COR-L47 (cell line): ENCODE measurements around the gene PUSL1.
"Not testable (repeated sequence)": the region's sequence is repeated elsewhere in the genome, so short reads cannot be mapped to it uniquely, and the experiment has no call there.

Experiments
- DNase-seq: peaks from one replicate; lab custom pipeline; 2025; lab: John Stamatoyannopoulos, UW

PUSL1 gene

DNA sequence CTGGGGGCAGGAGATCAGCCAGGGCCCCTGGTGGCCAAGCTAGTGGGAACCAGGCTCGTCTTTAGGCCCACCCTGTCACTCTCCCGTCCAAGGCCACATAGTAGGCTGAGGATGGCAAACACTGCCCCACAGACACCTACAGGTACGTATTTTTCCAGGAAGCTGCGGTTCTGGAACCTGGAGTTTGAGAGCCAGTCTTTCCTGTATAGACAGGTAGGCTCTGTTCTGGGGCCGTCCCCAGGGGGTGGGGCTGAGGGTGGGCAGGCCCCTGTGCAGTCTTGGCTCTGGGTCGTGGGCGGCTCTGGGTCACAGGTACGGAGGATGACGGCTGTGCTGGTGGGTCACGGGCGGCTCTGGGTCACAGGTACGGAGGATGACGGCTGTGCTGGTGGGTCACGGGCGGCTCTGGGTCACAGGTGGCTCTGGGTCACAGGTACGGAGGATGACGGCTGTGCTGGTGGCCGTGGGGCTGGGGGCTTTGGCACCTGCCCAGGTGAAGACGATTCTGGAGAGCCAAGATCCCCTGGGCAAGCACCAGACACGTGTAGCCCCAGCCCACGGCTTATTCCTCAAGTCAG is 2.2 kb downstream of the PUSL1 start:
- no peak for DNase-seq

DNA sequence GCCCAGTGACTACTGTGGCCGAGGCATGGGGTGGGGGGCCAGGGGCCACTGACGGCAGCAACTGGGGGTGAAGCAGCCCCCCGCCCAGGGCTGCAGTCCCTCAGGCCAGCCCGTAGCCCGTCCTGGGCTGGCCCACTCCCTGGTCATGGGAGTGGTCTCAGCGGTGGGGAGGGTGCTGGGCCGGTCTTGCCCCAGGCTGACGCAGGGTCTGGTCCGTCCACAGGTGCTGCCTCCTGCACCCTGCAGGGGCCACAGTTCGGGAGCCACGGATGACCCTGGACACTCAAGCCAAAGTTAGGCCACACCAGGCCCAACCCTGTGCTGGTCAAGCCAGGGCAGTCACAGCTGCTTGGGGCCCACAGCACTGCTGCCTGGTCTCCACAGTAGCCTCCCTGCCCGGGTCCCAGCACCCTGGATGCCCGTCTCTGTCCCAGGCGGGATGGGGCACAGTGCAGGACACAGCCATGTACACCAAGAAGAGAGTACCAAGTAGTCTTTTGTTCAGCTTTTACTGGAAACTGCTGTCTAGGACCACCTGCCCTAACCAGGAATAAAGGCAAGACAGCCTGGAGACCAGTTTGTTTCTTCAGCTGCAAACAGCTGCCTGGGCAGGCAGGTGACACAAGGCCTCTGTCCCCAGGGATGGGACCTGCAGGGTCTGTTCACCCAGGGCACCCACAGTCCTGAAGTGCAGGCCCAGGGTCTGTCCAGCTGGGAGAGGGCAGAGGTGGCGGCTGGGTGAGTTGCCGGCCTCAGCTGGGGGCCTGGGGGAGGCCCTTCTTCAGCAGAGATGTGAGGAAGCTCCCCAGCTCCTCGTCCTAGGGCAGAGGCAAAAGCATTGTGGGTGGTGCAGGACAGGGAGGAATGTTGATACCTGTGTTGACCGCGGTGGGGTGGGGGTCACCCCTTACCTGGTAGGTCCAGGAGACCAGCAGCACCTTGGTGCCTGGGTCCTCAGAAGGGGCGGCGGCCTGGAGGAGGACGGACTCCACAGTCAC is 3.0 kb downstream of the PUSL1 start:
- no peak for DNase-seq

DNA sequence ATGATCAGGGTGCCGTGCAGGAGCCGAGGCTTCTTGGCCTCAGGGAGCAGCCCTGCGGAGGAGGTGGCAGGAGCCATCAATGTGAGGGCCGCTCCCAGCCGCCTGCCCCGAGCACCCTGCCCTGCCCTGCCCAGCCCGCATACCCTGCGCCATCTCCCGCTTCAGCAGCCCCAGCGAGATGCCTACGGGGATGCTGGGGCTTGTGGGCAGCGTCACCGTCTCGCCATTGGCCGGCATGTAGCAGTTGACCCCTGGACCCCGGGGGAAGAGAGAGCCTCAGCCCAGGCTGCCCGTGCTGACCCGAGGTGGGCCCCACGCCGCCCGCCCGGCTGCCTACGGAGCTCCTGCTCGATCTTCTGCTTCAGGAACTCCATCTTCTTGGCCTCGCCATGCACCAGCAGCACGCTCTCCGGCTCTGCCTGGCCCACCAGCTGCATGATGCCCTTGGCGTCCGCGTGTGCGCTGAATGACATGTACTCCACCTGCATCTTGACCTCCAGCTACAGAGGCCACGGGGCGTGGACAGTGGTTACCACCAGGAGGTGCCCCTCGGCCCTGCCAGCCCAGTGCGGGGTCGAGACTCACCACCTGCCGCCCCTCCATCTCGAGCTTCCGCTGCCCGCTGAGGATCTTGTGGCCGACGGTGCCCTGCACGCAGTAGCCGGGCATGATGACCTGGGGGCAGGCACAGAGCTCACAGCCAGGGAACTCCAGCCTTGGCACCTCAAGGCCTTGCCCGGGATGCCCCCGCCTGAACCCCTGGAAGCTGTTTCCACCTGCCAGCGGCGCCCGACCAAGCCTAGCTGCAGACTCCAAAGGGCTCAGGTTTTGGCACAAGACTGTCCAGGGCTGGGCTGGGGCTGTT is 4.3 kb downstream of the PUSL1 start:
- no peak for DNase-seq

DNA sequence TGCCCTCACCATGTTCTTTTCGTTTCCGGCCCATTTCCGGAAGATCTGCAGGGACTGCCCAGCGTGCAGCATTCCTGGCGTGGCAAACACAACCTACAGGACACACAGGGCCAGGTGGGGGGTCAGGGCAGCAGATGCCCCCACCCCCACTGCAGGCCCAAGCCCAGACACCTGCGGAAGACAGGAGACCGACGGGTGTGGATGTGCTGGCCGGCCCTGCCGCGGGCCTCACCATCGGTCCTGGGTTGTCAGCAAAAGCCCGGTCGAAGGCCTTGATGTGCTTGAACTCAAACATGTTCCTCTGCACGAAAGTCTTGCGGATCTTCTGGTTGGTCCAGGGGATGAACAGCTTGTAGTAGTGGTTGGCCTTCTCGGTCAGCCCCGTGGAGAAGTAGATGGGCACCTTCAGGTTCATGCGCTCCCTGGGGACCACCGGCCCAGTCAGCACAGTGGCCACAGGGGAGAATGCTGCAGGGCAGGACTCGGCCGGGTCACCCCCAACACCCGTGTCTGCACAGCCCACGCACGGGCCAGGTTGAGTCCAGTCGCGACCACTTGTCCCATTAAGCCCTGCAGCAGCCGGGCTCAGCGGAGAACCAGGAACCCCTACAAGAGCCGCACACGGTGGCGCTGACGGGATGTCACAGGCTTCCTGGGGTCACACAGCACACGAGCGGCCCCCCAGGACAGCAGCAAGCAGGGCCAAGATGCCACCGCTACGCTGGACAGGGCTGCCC is 5.3 kb downstream of the PUSL1 start:
- DNase-seq = no peak

DNA sequence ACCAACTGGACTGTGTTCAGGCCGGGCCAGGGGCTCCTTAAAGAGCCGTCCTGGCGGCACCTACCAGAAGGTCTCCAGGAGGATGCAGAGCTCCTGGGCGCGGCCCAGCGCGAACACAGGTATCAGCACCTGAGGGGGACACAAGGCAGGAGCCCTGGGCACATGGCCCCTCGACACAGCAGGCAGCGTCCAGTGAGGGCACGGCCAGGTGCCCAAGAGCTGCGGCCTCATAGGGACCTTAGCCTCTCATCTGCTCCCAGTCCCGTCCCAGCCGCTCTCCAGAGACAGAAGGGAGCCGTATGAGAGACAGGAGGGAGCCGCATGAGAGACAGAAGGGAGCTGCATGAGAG is 5.8 kb downstream of the PUSL1 start:
- DNase-seq = no peak

DNA sequence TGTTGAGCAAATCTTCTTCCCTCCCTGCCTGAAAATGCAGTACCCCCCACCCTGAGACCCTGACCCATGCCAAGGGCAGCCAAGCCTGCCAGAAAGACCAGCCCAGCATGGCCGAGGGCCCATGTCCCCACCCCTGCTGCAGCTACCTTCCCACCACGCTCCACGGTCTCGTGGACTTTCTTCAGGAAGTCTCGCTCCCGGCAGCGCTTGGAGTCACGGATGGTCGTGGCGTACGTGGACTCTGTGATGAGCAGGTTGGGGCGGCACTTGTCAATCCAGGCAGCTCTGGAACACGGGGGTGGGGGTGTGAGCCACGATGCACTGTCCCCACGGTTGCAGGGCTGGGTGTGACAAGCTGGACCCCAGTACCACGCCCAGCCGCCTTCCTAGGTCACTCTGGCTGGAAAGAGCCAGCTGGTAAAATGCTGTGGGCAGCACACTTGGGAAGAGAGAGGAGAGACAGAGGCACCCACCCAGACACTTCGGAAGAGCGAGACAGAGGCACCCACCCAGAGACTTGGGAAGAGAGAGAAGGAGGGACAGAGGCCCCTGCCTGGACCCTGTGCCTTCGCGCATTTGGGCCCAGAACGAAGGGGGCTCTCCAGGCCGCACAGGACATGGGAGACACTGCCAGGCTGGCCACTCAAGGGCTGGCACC is 6.4 kb downstream of the PUSL1 start:
- no peak for DNase-seq

DNA sequence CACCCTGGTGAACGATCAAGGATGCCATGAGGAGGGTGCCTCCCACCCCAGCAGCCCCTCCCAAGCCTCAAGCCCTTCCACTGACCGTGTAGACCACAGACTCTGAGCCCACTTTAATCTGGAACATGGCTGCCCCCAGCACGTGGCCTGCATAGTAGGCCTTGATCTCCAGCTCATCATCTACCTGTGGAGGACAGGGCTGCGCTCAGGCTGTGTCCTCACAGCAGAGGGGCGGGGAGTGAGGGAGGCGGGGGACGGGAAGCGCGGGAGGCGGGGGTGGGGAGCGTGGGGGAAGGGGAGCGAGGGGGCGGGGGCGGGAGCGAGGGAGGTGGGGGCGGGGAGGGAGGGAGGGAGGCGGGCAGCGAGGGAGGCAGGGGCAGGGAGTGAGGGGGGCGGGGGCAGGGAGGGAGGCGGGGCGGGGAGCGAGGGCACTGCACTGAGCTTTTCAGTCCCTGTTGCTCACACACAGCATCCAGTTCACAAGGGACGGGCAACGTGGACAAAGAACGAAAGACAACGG is 7.1 kb downstream of the PUSL1 start:
- DNase-seq = no peak

DNA sequence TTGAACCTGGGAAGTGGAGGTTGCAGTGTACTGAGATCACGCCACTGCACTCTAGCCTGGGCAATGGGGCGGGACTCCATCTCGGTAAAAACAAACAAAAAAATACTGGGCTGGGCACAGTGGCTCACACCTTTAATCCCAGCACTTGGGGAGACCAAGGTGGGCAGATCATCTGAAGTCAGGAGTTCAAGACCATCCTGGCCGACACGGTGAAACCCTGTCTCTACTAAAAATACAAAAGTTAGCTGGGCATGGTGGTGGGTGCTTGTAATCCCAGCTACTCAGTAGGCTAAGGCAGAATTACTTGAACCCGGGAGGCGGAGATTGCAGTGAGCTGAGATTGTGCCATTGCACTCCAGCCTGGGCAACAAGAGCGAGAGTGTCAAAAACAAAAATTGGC is 7.8 kb downstream of the PUSL1 start:
- DNase-seq = not testable (repeated sequence)

DNA sequence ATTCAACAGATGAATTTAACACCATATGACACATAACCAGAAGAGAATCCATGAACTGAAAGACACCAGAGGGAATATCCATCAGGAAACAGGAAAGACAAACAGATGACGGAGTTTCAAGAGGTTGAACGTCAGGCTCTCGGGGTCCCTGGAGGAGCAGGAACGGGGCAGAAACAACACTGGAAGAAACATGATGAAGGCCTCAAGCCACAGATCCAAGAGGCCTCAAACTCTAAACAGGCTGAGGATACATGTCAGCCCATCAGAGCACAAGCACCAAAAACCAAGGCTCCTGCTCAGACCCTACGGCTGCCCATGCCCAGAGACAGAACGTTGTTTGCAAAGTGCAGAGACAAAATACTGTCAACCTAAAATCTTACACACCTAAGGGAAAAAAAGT is 9.0 kb downstream of the PUSL1 start:
- no peak for DNase-seq

DNA sequence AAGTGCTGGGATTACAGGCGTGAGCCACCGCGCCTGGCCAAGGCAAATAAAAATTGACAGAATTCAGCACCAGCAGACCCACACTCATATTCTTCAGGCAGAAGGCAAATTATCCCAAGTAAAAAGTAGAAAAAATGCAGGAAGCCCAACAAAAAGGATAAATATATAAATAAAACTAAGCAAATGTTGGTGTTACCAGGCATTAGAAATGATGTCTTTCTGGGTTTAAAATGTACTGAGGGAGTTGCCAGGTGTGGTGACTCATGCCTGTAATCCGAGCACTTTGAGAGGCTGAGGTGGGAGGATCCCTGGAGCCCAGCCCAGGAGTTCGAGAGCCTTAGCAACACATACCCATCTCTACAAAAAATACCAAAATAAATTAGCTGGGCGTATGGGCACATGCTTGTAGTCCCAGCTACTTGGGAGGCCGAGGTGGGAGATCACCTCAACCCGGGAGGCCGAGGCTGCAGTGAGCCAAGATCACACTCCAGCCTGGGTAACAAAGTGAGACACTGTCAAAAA is 9.8 kb downstream of the PUSL1 start:
- no peak for DNase-seq

DNA sequence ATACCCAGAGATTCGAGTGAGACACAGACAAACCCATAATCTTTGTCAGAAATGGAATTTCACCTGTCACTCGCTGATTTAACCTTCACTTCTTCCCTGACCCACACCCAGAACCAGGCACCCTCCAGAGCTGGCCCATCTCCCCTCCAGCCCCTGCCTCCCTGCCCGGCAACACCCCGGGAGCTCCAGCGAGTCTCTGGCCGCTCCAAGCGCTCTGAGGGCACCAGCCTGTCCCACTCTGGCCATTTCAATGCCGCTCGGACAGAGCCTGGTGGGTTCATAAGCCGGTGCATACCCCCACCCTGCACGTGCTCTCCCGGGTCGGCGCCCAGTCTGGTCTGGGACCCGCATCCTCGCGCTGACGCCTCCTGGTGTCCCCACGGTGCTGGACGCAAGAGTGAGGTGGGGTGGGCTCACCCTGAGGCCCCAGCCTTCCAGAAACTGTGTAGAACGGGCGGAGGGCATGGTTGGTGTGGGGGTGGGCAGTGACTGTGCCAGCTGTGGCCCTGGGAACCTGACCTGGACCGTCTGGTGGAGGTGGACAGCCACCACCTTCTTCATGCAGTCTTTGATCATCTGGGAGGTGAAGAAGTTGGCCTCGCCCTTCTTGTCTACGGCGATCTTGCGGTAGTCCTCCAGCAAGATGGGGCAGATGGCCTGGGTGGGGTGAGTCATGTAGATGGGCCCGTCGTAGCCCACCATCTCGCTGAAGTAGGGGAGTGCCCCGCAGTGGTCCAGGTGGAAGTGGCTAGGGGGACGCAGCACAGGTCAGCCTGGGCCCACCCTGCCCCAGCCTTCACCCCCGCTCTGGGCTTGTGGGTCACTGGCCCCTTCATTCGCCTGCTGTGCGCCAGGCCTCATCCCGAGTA is 10.6 kb downstream of the PUSL1 start:
- no peak for DNase-seq

DNA sequence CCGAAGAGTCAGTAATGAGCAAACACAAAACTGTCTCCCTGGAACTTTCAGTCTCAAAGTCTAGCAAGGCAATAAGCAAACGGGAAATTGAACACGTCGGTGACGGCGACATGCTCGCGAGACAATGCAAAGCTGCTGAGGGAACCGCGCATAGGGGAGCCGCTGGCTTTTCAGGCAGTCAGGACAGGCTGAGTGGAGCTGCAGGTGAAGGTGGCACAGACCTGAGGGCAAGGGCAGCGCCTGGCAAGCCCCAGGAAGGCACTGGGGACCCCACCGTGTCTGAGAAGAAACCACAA is 11.2 kb downstream of the PUSL1 start:
- no peak for DNase-seq

DNA sequence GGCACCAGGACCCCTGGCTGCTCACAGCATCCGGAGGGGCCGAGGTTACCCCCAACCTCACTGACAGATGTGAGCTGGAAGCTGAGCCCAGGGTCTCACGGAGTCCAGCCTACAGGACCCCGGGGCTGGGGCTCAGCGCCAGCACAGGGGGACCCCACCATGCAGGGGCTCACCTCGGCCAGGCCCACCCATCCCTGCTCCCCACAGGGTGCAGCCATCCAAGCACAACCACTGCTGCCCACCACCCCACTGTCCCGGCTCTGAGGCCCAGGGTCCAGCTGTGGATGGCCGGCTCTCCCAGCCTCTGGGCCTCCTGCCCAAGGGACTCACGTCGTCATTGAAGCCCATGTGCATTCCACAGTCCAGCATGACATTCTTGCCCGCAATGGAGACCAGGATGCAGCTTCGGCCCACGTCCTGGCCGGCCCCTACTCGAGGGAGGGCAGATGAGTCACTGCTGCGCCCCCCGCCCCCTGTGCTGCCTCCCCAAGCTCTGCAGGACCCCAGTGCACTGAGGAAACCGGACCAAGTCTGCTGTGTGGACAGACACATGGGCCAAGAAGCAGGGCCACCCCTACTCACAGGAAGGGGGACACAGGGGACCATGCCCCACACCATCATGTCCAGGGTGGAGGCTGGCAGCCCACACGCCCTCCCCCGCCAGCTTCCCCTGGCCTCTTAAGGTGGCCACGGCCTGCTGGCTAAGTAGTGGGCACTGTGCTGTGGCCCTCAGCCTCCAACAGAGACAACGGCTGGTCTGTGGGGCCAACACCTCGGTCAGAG is 12.5 kb downstream of the PUSL1 start:
- no peak for DNase-seq

DNA sequence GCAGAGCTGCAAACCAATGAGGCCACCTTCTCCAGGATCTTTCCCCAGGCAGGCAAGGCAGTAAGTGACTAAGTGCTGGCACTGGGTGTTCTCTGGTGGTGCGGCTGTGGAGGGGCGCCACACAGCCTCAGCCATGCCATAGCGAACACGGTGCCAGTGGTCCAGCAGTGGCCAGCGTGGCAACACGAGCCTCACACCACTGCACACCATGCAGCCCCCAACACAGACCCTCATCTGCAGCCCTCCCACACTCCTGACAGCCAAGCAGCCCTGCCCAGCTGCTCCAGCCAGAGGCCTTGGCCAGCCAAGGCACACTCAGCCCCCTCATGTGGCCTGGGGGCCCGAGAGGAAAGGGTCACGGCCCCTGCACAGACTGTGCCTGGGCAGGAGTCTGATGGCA is 13.1 kb downstream of the PUSL1 start:
- no peak for DNase-seq

DNA sequence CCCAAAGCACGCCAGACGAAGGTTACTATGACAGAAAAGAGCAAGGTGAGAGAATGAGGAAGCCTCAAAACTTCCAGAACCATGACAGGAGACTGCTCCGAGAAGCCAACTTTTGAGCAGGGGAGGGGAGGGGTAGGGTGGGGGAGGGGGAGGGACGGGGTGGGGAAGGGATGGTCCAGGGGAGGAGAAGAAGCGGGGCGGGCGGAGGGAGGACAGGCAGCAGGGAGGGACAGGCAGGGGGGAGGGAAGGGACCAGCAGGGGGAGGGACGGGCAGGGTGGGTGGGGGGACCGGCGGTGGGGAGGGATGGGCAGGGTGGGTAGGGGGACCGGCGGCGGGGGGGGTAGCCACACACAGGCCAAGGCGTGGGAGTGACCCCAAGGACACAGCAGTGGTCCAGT is 14.0 kb downstream of the PUSL1 start:
- no peak for DNase-seq

DNA sequence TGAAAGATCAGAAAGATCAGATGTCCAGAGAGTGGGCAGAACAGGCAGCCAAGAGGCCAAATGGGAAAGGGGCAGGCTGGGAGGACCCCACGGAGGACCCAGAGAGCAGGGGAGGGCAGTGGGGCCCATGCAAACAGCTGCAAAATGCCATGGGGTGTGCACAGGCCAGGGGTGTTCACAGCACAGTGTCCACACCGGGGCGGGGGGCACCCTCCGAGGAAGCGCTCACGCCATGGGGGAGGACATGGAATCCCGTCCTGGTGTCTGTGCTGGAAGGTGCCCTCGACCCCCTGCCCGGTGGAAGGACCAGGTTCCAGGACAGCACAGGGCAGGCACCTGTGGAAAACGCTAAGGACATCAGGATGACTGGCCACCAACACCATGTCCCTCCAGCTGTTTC is 14.6 kb downstream of the PUSL1 start:
- DNase-seq = no peak

DNA sequence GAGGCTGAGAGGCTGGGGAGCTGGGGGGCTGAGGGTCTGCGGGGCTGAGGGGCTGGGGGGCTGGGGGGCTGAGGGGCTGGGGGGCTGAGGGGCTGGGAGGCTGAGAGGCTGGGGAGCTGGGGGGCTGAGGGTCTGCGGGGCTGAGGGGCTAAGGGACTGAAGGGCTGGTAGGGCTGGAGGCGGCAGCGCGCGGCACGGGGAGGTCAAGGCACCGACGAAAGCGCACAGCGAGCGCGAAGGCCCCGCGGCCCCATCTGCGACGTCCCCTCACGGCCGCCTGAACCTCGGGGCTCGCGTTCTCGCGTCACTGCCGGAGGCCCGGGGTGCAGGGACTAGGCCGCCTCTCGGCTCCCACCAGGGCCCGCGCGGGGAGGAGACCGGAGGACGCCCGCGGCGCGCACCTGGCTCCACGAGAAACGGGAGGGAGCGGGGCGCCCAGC is 15.7 kb downstream of the PUSL1 start:
- DNase-seq = no peak

DNA sequence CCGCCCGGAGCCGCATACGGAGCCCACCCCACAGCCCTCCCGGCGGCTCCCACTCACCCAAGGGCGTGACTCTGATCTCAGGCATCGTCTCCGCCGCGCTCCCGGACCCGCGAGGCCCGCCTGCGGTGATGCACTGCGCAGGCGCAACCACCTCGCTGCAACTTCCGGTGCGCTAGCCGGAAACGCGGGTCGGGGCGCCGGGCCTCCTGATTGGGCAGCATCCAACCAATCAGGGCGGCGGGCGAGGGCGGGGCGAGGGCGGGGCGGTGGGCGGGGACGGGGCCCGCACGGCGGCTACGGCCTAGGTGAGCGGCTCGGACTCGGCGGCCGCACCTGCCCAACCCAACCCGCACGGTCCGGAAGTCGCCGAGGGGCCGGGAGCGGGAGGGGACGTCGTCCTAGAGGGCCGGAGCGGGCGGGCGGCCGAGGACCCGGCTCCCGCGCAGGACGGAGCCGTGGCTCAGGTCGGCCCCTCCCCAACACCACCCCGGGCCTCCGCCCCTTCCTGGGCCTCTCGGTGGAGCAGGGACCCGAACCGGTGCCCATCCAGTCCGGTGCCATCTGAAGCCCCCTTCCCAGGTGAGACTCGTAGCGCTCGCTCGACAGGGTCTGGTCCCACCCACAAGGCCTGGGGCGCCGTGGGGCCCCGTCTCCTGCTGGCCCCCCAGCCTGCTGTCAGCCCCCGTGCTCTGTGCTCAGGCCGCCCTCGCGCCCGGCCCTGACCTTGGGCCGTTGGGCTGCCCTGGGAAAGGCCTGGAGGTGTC is 16.3 kb downstream of the PUSL1 start, which contains the start of the genes CPTP and INTS11:
CPTP (plus strand) TSS at position 279 of the 764 bp plus-strand sequence. CDS start 2,109 bp downstream, outside the sequence.
INTS11 (minus strand) TSS at position 137 of the 764 bp plus-strand sequence; CDS start at position 85, 52 bp downstream.
- peak; percentile 90 for DNase-seq
